Measurements from ENCODE around the gene SCAPER.

DNA sequence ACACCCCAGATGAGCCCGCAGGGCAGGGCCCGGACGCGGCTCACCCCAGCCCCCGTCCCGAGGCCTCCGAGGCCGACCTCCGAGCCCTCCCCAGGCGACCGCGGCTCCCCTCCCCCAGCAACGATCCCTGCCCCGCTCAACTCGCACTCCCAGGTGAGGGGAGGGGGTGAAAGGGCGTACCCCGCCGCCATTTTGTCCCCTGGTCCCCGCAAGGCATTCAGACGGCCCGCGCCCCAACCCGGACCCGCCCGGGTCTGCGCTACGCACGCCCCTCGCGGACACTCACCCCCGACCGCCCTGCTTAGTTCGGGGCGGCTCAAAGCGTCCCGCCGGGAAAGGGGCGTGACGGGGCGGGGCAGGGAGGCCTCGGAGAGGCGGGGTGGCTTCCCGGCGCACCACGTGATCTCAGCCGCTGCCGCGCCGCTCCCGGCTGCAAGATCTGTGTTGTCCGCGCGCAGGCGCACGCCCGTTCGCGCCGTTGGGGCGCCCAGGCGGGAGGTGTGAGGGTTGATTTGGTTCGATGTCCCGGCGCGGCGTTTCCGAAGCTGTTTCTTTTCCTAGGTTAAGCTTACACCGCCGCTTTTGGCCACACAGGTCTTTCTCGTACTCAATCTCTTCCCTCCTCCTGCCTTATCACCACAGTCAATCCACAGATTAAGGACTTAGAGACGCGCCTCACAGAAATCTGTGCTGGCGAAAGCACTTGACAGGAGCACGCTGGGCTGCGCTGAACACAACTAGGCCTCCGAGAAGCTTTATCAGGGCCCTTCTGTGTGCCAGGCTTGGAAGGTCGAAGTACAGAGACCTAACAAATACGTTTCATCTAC is at the start of gene SCAPER:
- TF ChIP-seq NFRKB (IDR thresholded peaks at IDR 0.05) (no peak), BHLHE40 (IDR thresholded peaks at IDR 0.05; ENCODE audit: borderline replicate concordance) (no peak), ELF4 (IDR thresholded peaks at IDR 0.05) (no peak), FOXM1 (IDR thresholded peaks at IDR 0.05; ENCODE audit: borderline replicate concordance) (no peak)

Measured in HEK293T (cell line).